AG20443 (cell line): ENCODE results near the gene EMILIN2.
"Not testable (repeated sequence)": the region's sequence is repeated elsewhere in the genome, so short reads cannot be mapped to it uniquely, and the experiment has no call there.

ENCODE experiments used
- DNase-seq: peaks from one replicate; pipeline ENCODE4 v3.0.0; 2012; ENCODE audit warnings: low spot score, mixed read lengths

EMILIN2 gene

GRCh38 chr18:2845172-2845571, 1.6 kb upstream of the EMILIN2 start:
- DNase-seq: no peak

- peak; percentile 83 for DNase-seq
Measured at GRCh38 chr18:2847317-2848246, 776 bp downstream of the EMILIN2 start.

GRCh38 chr18:2848247-2849246, 1.7 kb downstream of the EMILIN2 start:
- no peak for DNase-seq

GRCh38 chr18:2850816-2851215, 4.0 kb downstream of the EMILIN2 start:
- DNase-seq: no peak

DNA sequence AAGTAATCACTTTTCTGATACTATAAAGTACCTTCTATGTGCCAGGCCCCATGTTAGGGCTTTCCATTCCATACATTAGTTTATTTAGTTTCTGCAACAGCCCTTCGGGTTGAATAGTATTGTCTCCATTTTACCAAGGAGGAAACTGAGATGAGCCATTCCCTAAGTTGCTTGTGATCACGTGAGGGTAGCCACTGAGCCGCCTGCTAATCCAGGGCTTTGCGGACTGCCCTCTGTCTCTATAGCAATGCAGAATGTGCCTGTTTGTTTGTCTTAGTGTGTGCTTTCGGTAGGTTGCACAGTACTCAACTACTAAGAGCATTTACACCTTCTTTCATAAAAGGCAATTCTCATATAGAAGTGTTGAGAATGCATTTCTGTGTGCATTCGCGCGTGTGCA, 5.0 kb downstream of the EMILIN2 start:
- no peak for DNase-seq

DNA sequence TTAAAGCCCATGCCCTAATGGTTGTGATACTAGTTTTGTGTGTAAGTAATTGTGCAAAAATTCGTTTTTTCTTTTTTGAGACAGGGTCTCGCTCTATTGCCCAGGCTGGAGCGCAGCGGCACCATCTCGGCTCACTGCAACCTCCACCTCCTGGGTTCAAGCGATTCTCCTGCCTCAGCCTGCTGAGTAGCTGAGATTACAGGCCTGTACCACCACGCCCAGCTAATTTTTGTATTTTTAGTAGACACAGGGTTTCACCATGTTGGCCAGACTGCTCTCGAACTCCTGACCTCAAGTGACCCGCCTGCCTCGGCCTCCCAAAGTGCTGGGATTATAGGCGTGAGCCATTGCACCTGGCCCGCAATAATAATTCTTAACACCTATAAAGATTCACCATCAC, 5.7 kb downstream of the EMILIN2 start:
- not testable (repeated sequence) for DNase-seq

GRCh38 chr18:2853173-2853925, 6.5 kb downstream of the EMILIN2 start:
- no peak for DNase-seq

DNA sequence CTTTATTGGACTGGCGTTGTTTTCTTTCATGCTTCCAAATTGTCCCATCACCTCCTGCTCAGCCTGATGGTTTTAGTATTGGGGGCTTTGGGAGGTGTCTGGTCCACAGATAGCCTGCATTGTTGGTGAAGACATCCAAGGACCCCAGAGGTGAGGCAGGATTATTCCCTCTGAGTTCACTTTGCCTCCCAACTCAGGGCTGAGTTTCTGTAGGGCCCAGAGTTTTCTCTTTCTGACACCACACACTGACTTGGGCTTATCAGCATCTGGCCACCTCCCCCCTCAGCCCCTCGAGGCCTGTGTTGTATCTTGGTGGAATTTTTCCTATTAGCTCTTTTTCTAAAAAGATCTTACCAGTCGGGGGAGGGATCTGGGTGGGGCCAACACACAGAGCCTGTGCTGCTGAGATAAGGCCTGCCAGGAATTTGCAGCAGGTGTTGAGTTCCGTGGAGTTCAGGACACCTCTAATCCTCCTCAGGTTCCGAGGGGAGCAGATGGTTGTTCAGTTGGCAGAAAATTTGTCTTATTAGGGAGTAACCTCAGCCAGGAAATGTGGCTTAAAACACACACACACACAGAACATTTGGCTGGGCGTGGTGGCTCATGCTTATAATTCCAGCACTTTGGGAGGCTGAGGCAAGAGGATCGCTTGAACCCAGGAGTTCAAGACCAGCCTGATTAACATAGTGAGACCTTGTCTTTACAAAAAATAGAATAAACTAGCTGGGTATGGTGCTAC, 7.3 kb downstream of the EMILIN2 start:
- no peak for DNase-seq

DNA sequence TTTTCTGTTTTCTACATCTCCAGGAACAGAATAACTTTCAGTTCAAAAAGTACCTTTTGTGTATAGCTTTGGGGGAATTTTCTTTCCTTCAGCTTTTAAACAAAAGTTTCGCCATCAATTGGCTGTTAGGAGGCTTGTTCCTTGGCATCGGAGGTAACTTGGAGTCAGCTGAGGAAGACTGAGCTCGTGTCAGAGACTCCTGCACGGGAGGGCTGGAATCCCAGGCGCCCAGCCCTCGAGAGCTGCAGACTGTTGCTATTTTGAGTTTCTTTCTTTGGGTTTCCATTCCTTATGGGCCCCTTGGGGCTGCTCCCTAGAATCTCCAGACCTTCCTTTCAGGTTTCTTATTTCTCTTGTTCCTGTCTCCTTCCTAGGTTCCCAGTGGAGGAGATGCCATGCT, 8.1 kb downstream of the EMILIN2 start:
- DNase-seq: peak; percentile 58

DNA sequence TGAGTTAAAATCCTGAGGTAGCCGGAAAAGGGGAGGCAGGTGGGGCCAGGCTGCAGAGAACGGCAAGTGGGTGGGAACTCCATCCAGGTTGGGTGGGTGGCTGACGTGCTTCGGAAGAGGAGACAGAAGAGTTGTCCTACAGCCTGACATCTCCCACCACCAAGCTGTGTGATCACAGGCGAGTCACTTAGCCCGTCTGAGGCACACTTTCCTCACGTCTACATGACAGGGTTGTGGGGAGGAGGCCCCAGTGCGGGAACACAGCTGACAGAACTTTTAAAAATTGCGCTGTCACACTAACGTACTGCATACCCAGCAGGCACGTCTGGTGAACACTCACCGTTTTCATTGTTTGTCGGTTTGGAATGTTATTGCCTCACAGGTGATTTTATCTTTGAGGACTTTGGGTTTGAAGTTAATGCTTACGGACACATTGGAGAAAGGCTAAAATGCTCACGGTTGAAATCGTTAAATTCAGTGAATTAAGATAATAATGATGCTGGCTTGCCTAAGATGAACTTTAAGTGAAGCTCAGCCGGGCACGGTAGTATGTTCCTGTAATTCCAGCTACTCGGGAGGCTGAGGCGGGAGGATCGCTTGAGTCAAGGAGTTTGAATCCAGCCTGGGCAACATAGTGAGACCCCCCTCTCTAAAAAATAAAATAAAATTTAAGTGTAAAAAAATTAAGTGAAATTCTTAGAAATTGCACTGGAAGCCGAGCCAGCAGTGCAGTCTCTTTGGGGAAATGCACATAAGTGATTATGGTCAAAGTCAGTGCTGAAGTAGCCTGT, 8.9 kb downstream of the EMILIN2 start:
- DNase-seq: no peak

GRCh38 chr18:2856547-2857170, 9.9 kb downstream of the EMILIN2 start:
- no peak for DNase-seq

- DNase-seq: peak; percentile 92
Measured at GRCh38 chr18:2857491-2858131, 10.8 kb downstream of the EMILIN2 start.

- not testable (repeated sequence) for DNase-seq
Measured at GRCh38 chr18:2860397-2860796, 13.6 kb downstream of the EMILIN2 start.

GRCh38 chr18:2863997-2864396, 17.2 kb downstream of the EMILIN2 start:
- DNase-seq: not testable (repeated sequence)

GRCh38 chr18:2866465-2866864, 19.7 kb downstream of the EMILIN2 start:
- not testable (repeated sequence) for DNase-seq

DNA sequence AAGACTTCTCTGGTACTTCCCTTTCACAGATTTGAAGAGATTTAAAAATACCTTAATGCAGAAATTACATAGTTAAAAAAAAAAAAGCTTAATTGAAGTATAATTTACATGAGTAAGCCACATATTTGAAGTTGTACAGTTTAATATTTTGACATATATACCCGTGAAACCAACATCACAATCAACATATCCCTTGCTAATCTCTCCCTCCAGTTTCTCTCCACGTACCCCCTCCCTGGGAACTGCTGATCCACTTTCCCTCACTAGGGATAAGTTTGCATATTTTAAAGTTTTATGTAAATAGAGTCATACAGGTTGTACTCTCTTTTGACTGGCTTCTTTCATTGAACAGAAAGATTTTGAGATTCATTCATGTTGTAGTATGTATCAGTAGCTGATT, 22.4 kb downstream of the EMILIN2 start:
- DNase-seq: no peak

DNA sequence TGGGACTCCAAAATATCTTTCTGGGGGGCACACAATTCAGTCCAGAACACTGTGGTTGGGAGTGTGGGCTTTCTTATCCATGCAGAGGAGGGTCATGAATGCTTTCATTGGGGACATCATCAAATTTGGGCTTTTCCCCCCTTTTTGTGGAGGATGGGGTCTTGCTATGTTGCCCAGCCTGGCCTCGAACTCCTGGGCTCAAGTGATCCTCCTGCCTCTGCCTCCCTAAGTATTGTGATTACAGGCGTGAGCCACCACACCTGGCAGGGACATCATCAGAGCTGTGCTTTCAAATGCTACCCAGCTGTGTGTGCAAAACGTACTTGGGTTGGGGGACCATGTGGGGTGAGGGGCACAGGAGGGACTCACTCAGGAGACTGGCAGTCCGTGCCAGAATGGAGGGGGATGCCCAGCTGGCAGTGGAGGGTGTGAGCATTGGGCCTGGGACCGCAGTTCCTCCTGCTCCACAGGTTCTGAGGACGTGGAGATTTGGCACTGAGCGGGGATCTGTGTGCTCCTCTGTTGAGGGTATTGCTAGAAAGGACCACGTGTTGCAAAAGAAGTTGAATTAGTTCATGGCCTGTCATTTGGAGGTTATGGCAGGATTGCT, 24.4 kb downstream of the EMILIN2 start:
- DNase-seq: no peak

DNA sequence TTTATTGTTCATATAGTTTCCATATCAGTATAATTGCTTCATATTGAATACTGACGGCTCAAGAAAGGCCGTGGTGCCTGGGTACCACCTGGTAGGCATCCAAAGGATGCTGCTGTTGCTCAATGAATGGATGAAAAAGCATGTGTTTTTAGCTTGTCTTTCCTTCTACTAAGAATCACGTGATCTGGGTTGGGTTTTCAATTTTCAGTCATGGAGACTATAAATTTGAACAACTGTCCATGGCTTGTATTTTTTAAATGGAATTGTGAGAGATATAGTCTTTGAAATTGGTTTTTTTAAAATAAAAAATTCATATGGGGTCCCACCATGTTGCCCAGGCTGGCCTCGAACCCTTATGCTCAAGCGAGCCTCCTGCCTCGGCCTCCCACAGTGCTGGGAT, 25.3 kb downstream of the EMILIN2 start:
- DNase-seq: no peak

GRCh38 chr18:2874765-2875164, 28.0 kb downstream of the EMILIN2 start:
- no peak for DNase-seq
